Cardiac fibroblast (primary cell): ENCODE results near the gene KRTAP10-8.
"Not testable (repeated sequence)": the region's sequence is repeated elsewhere in the genome, so short reads cannot be mapped to it uniquely, and the experiment has no call there.

Source experiments
- DNase-seq, 2 donors: peaks; one replicate each; pipeline versions ENCODE4 v3.0.0 to v3.0.0-alpha.2; 2010; ENCODE audit warnings: low read depth in 2 of 2
- H3K4me3 ChIP-seq, 2 donors: replicated peaks in 1 of 2; 1 replicate in 1 of 2; 2 replicates in 1 of 2; pipeline ENCODE4 v1.5.1; 2011; ENCODE audit warnings: low read depth in 2 of 2, low read length in 2 of 2, mild to moderate bottlenecking in 2 of 2, moderate library complexity in 1 of 2
- CTCF ChIP-seq: IDR thresholded peaks from one replicate; pipeline ENCODE4 v1.5.1; 2011; ENCODE audit warnings: low read depth, mild to moderate bottlenecking, low read length, inconsistent platforms

The KRTAP10-8 gene

DNA sequence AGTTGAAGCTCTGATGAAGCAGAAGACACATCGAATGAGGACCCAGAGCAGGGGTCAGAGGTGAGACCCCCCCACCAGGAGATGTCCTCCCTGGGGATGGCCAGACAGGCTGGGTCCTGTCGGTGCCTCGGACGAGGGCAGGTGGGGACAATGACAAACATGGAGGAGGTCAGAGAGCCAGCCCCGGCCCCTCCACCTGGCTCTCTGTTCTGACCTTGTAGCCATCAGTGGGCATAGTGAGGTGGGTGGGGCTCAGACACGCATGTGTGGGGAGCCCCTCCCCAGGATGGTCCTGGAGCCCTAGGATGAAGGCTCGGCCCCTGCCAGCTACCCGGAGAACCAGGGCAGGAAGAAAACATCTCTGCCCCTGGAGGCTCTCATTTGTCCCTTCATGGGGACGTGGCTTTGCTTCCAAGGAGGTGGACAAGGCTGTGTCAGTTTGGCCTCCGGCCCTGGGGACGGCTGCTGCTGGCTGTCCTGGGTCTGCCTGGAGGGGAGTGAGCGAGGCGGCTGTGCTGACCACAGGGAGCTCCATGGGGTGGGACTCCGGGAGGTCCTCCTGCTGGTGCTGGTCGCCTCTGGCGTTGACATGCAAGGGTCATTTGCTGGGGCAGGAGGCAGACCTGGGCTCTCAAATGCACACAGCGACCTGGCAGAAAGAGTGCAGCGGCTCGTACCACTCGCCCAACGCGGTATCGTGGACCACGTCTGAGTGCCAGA, 22.1 kb upstream of the KRTAP10-8 start:
- no peak overlapping the region for H3K4me3 ChIP-seq
- no peak for TF ChIP-seq CTCF
- no peak for DNase-seq

DNA sequence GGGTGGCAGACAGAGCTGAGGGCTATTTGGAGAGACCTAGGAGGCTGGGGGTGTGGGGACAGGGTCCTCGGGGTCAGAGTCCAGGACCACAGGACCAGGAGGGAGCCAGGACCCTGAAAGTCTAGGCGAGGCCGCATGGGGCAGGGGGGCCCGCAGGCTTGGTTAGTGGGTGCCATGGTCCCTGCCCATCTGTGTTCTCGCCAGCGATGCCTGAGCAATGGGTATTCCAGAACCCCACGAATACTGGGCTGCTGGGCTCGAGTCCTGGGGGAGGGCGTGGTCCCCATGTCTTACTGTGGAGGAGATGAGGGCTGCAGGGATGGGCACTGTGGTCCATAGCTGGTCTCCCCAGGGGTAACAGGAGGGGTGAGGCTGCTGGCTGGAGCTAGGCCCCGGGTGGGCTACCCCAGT, 21.6 kb upstream of the KRTAP10-8 start:
- no peak for TF ChIP-seq CTCF
- H3K4me3 ChIP-seq: no peak overlapping the region
- DNase-seq: no peak

DNA sequence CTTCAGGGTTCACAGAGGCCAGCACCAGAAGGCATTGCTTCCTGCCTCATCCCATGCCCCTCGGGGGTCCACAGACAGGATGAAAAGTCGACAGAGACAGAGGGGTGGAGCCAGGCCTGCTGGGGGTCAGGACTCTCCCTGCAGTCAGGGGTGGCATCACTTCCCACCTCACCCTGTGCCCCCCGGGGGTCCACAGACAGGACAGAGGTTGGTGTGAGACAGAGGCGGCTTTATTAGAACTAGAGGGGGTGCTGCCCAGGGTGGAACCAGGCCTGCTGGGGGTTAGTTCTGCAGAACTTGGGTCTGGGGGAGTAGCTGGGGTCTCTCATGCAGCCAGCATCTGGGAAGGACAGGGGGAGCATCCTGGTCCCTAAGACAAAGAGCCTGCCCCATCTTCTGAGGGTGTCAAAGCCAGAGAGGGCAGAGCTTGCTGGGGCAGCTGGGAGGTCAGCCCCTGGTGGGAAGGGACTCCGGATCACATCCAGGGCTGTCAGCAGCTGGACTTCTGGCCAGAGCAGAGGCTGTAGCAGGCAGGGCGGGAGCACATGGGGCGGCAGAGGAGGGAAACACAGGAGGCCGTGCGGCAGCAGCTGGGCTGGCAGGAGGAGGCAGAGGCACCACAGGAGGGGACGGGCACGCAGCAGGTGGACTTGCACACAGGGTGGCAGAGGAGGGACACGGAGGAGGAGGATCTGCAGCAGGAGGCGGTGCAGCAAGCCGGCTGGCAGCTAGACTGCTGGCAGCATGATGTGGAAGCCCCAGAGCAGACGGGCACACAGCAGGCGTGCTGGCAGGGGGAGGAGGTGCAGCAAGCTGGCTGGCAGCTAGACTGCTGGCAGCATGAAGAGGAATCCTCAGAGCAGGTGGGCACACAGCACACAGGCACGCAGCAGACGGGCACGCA, 20.7 kb upstream of the KRTAP10-8 start:
- H3K4me3 ChIP-seq, DNase-seq: not testable (repeated sequence)

DNA sequence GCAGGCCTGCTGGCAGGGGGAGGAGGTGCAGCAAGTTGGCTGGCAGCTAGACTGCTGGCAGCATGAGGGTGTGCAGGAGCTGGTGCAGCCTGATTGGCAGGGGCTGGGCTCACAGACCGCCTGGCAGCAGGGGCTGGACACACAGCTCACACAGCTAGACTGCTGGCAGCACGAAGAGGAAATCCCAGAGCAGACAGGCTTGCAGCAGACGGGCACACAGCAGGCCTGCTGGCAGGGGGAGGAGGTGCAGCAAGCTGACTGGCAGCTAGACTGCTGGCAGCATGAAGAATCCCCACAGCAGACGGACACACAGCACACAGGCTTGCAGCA, 20.1 kb upstream of the KRTAP10-8 start:
- H3K4me3 ChIP-seq, DNase-seq: not testable (repeated sequence)

DNA sequence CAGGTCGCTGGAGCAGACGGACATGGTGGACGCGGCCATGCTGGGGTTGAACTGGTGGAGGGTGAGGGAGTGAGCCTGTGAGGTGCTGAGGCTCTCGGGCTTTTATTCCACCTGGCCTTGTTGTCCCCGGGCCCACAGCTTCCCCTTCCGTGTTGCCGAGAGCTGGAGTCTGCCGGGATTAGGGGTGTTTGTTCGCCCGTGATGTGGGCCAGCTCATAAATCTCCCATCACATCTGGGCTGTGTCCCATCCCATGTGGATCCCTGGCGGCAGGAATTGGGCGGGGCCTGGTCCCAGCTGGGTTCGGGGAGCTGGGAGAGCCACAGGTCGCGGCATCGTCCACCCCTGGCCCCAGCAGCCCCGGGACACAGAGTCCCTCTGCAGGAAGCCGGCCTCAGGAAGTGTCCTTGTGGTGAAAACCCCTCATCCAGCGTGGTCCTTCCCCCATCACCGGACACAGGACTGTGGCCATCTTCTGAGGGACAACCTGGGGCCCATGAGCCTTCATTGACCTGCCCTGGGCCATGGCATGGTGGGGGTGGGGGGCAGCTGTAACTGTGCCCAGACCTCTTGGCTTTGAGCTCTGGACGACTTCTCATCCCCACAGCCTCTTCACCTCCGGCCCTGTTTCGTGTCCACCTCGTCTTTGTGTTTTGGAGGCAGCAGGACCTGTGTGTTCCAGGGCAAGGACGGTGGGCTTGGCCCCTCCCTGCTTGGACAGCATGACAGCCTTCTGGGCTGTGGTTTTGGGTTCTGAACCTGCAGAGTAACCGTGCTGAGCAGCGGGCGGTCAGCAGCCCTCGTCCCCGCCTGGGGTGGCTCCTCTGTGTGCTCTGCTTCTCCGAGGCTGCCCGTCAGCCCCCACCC, 19.2 kb upstream of the KRTAP10-8 start, which contains the start of gene KRTAP10-6:
TSS of gene KRTAP10-6 (minus strand) at position 60 of the 866 bp plus-strand sequence. CDS start at position 39, 21 bp downstream.
- no peak for DNase-seq
- no peak within 1 kb of the TSS for H3K4me3 ChIP-seq
- TF ChIP-seq CTCF: no peak

DNA sequence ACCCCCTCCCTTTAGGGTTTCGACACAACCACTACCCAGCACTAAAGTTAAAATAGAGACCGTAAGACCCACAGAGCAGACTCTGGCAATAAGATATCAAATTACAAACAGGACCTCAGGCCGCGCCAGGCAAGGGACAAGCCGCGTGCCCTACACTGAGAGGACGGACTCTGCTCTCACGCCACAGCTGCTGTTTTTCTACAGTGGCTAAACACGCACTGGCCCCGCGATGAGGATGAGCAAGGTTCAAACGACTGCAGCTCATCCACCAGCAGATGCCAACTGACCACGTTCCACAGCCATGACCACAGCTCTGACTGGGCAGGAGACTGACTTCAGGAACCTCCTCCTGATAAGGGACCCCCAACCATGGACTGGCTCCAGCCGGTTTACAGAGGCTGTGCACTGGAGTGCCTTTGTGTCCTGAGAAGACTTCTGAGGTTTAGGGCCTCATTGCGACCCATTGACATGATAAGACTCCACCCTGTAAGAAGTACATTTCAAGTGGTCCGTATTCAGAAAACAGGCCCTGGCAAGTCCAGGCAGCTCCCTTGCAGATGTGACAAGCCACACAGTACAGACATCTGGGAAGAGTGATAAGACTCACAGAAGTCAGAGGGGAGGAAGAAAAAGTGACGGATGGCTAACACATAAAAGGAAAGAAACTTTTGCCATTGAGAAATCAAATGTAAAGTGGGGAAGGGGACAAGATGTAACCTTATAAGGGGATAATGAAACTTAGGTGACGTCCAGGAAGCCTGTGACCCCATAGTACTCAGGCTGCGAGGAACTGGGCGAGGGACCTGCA, 18.1 kb upstream of the KRTAP10-8 start:
- no peak overlapping the region for H3K4me3 ChIP-seq
- no peak for TF ChIP-seq CTCF
- peak in 1 of 2 donors; percentile 5 for DNase-seq

- no peak overlapping the region for H3K4me3 ChIP-seq
- DNase-seq: no peak
- TF ChIP-seq CTCF: no peak
Observed at GRCh38 chr21:44594406-44594916, 17.4 kb upstream of the KRTAP10-8 start.
